Heart right ventricle (tissue), 16 donors: ENCODE measurements around the gene ZNHIT2. TPM values are rescaled to one million over a fixed set of nuclear protein-coding genes. Genes with fewer than 3 reads are reported as not detected.
A peak's percentile ranks its signal among the peaks of the same experiment; 100 is the strongest.

ENCODE experiments used
- ATAC-seq, 8 donors: fragments of 200-7000 bp; cut with Tn5 transposase; one replicate each; pipeline ENCODE4 v1.9.1; 2020; ENCODE audit warnings: mild to moderate bottlenecking in 8 of 8, moderate library complexity in 8 of 8, moderate number of reproducible peaks in 1 of 8
- DNase-seq, 2 donors: peaks; one replicate each; pipeline ENCODE4 v3.0.0-alpha.2; 2020
- H3K27ac ChIP-seq, 10 donors: fragments of 200-600 bp; sonication (generic) in 2 of 10; one replicate each; pipeline versions ENCODE4 v1.5.0 to v1.8.0; 2020 to 2022; ENCODE audit warnings: mild to moderate bottlenecking in 3 of 10
- H3K27me3 ChIP-seq, 7 donors: fragments of 200-600 bp; one replicate each; pipeline ENCODE4 v1.8.0; 2021 to 2022; ENCODE audit warnings: mild to moderate bottlenecking in 2 of 7
- H3K36me3 ChIP-seq, 9 donors: fragments of 200-600 bp; sonication (generic) in 1 of 9; one replicate each; pipeline versions ENCODE4 v1.5.0 to v1.8.0; 2020 to 2022; ENCODE audit warnings: mild to moderate bottlenecking in 2 of 9
- H3K4me1 ChIP-seq, 9 donors: fragments of 200-600 bp; sonication (generic) in 1 of 9; one replicate each; pipeline versions ENCODE4 v1.5.0 to v1.8.0; 2020 to 2022; ENCODE audit warnings: mild to moderate bottlenecking in 4 of 9
- H3K4me3 ChIP-seq, 10 donors: fragments of 200-600 bp; sonication (generic) in 2 of 10; one replicate each; pipeline versions ENCODE4 v1.5.0 to v1.8.0; 2020 to 2022; ENCODE audit warnings: mild to moderate bottlenecking in 7 of 10, moderate library complexity in 2 of 10
- H3K9me3 ChIP-seq, 11 donors: fragments of 200-600 bp in 10 of 11; sonication (generic) in 2 of 11; one replicate each; pipeline versions ENCODE4 v1.5.0 to v1.8.0; 2013 to 2022; ENCODE audit warnings: mild to moderate bottlenecking in 2 of 11, control low read depth in 1 of 11, moderate library complexity in 1 of 11
- CTCF ChIP-seq, 9 donors: fragments of 200-600 bp; sonication (generic) in 2 of 9; IDR thresholded peaks; one replicate each; pipeline versions ENCODE4 v1.5.0 to v1.8.0; 2021 to 2022; ENCODE audit warnings: antibody characterized with exemption in 9 of 9, mild to moderate bottlenecking in 5 of 9, moderate library complexity in 1 of 9
- WGBS, 2 donors: extraction: QIAGEN DNeasy Blood & Tissue Kit; methylation state at CpG; one replicate each; pipeline ENCODE4 v1.1.7; 2013; ENCODE audit warnings: inconsistent platforms in 1 of 2; 5-methylcytosine and 5-hydroxymethylcytosine counted together
- intact Hi-C, 10 donors: fragments of 100-400 bp; cut with DNase I; formaldehyde crosslinking; loops; one replicate each; pipeline versions ENCODE4 v1.11.1 to v1.14.2; 2022
- polyA plus RNA-seq, 2 donors: library from polyadenylated mRNA; stranded (reverse); fragments of 200-250 nt; gene quantifications; one replicate each; pipeline ENCODE4 v1.2.3, GENCODE V29; 2013
- total RNA-seq, 10 donors: library from RNA; stranded (reverse); fragmentation: NEBNext Ultra II Directional in 3 of 10; extraction: Animal tissue kit (Norgen Biotek cat#: 25700) in 3 of 10; gene quantifications; one replicate each; pipeline versions ENCODE4 v1.2.1 to v1.2.4, GENCODE V29; 2021 to 2023
- donor health status: Arrhythmogenic right ventricular cardiomyopathy.
- donor health status: ischemic (EF 13 %, LVEDD 7.1; RV severe dilation, severe dysfunction).
- donor health status: healthy with polysubstance abuse.
- donor health status: DM: no; HTN: yes; CAD: no.
- donor health status: DM: no; HTN: no; CAD: no.
- donor health status: ischemic (EF 25% LVEDD 6.9; RV normal size, moderate dysfunction).
- donor health status: ischemic (EF 25% LVEDD 5.7; RV mildly dilated, moderate dysfunction).
- donor health status: healthy.
- donor health status: DM: yes; HTN: yes; CAD: no.
- donor health status: Ischemic cardiomyopathy.
- donor health status: ischemic (EF 35%, LVEDD 5.7; RV mildly dilated, moderate dysfunction).
- donor health status: nonischemic (EF 11% LVEDD 7.7; RV severe dilation, severe dysfunction).
- donor health status: DM: yes; HTN: yes; CAD: no.
- donor health status: PGD.
- donor health status: ischemic (EF 29% LVEDD 5.4; RV normal size, mild dysfunction).
- donor health status: nonischemic (EF 23%, LVEDD 6.1; RV moderate dilation, normal function).

ZNHIT2 gene
- total and polyA plus RNA-seq, 12 donors, result 4.3 to 17.5 (median 6.6) TPM

- intact Hi-C loops, result loop anchor here in 5 of 10 donors (2.0 to 10.0 kb wide), 5 partner anchors 68 to 339 kb away; partner anchors contain the start of genes ARL2 (in 1 of the 5), CAPN1 (in 1 of the 5) and SF1 (in 1 of the 5)
- no peak for DNase-seq
- Histone ChIP-seq H3K27ac (peak overlapping the region in 4 of 10 donors; percentile 61 to 84 (median 80)), H3K9me3 (no peaks in the 10 kb centered on the region), H3K27me3 (peaks cover 0 to 10% (median 0%) of the 10 kb centered on the region in 7 donors), H3K4me1 (peaks cover 26 to 75% (median 58%) of the 10 kb centered on the region in 9 donors), H3K4me3 (peak overlapping the region in 1 of 10 donors; percentile 58), H3K36me3 (peaks cover 0 to 40% (median 15%) of the 10 kb centered on the region in 9 donors)
- no peak for ATAC-seq
- no peak for TF ChIP-seq CTCF (IDR thresholded peaks at IDR 0.05)
- WGBS, 2 donors, result 61 to 63% methylated on average over 6 of the region's 6 CpGs
These were observed 3.7 kb downstream of the ZNHIT2 start for GRCh38 chr11:65113839-65114238.

- intact Hi-C loops, result loop anchor here in 4 of 10 donors (5.0 to 10.0 kb wide), 4 partner anchors 69 to 339 kb away; partner anchors contain the start of genes ARL2 (in 1 of the 4), CAPN1 (in 1 of the 4) and SF1 (in 1 of the 4)
- no peaks in the 10 kb centered on the region for H3K9me3 ChIP-seq
- DNase-seq, result no peak
- H3K4me1 ChIP-seq, result peaks cover 26 to 73% (median 58%) of the 10 kb centered on the region in 9 donors
- H3K4me3 ChIP-seq, result peak overlapping the region in 9 of 10 donors; percentile 38 to 75 (median 60)
- H3K36me3 ChIP-seq, result peaks cover 0 to 40% (median 20%) of the 10 kb centered on the region in 9 donors
- H3K27me3 ChIP-seq, result peaks cover 0 to 10% (median 0%) of the 10 kb centered on the region in 7 donors
- ATAC-seq, result no peak
- no peak for TF ChIP-seq CTCF (IDR thresholded peaks at IDR 0.05)
- peak overlapping the region in 9 of 10 donors; percentile 61 to 84 (median 79) for H3K27ac ChIP-seq
- 11 to 15% methylated on average over 14 of the region's 14 CpGs for WGBS, 2 donors
These were observed 4.1 kb downstream of the ZNHIT2 start for GRCh38 chr11:65113361-65113756.

GRCh38 chr11:65112546-65113360, 4.7 kb downstream of the ZNHIT2 start:
- intact Hi-C loops, result loop anchor here in 4 of 10 donors (5.0 to 10.0 kb wide), 4 partner anchors 70 to 338 kb away; partner anchors contain the start of genes ARL2 (in 1 of the 4), CAPN1 (in 1 of the 4) and SF1 (in 1 of the 4)
- Histone ChIP-seq H3K27ac (peak overlapping the region; percentile 27 to 84 (median 74)), H3K36me3 (peaks cover 0 to 42% (median 26%) of the 10 kb centered on the region in 9 donors), H3K4me1 (peaks cover 26 to 67% (median 54%) of the 10 kb centered on the region in 9 donors), H3K4me3 (peak overlapping the region; percentile 38 to 75 (median 59)), H3K9me3 (no peaks in the 10 kb centered on the region), H3K27me3 (peaks cover 0 to 10% (median 0%) of the 10 kb centered on the region in 7 donors)
- WGBS, 2 donors, result 0 to 1% methylated on average over 51 to 57 of the region's 57 CpGs
- peak; percentile 66 to 91 (median 86) for TF ChIP-seq CTCF (IDR thresholded peaks at IDR 0.05)
- peak; percentile 40 to 62 (median 51) for ATAC-seq
- peak; percentile 50 to 74 for DNase-seq
